ENCODE measurements around the gene ARID5A.
A peak's percentile ranks its signal among the peaks of the same experiment; 100 is the strongest.

The ARID5A gene

DNA sequence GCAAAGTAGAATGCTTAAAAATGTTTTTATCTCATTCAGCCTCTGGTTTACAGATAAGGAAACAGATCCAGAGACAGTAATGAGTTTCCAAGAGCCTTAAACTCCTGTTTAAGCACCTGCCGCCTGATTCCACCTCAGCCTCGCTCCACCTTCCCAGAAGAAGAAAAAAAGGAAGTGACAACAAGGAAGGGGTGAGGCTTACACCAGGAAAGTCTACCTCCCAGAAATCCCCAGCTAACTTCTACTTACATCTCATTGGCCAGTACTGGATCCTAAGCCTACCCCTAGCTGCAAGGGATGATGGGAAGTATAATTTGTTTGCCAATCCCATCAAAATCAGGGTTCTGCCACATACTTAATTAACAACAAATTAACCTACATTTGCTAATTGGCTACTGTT lies 15.3 kb upstream of the ARID5A start:
- H3K27me3 ChIP-seq (ENCODE audit: insufficient read depth, poor library complexity, severe bottlenecking) = no peaks in the 10 kb centered on the region
- H3K4me3 ChIP-seq (replicated peaks; ENCODE audit: insufficient read depth, low read length) = no peak overlapping the region
- DNase-seq (ENCODE audit: low read depth in 1 of 2, low spot score in 1 of 2) = peak in 1 of 2 experiments; percentile 37
- 0 out of 2 replicates have a peak overlapping the region, but pooled peaks have one; percentile 9 for H3K27ac ChIP-seq (replicated peaks)
- TF ChIP-seq GABPA (IDR thresholded peaks at IDR 0.05; ENCODE audit: low read depth) = no peak
- TF ChIP-seq, protein P1, sequence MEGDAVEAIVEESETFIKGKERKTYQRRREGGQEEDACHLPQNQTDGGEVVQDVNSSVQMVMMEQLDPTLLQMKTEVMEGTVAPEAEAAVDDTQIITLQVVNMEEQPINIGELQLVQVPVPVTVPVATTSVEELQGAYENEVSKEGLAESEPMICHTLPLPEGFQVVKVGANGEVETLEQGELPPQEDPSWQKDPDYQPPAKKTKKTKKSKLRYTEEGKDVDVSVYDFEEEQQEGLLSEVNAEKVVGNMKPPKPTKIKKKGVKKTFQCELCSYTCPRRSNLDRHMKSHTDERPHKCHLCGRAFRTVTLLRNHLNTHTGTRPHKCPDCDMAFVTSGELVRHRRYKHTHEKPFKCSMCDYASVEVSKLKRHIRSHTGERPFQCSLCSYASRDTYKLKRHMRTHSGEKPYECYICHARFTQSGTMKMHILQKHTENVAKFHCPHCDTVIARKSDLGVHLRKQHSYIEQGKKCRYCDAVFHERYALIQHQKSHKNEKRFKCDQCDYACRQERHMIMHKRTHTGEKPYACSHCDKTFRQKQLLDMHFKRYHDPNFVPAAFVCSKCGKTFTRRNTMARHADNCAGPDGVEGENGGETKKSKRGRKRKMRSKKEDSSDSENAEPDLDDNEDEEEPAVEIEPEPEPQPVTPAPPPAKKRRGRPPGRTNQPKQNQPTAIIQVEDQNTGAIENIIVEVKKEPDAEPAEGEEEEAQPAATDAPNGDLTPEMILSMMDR (IDR thresholded peaks at IDR 0.05; ENCODE audit: insufficient read depth, low read length) = no peak
- peak; percentile 75 for TF ChIP-seq SPI1 (IDR thresholded peaks at IDR 0.05; ENCODE audit: borderline replicate concordance, low read depth)

DNA sequence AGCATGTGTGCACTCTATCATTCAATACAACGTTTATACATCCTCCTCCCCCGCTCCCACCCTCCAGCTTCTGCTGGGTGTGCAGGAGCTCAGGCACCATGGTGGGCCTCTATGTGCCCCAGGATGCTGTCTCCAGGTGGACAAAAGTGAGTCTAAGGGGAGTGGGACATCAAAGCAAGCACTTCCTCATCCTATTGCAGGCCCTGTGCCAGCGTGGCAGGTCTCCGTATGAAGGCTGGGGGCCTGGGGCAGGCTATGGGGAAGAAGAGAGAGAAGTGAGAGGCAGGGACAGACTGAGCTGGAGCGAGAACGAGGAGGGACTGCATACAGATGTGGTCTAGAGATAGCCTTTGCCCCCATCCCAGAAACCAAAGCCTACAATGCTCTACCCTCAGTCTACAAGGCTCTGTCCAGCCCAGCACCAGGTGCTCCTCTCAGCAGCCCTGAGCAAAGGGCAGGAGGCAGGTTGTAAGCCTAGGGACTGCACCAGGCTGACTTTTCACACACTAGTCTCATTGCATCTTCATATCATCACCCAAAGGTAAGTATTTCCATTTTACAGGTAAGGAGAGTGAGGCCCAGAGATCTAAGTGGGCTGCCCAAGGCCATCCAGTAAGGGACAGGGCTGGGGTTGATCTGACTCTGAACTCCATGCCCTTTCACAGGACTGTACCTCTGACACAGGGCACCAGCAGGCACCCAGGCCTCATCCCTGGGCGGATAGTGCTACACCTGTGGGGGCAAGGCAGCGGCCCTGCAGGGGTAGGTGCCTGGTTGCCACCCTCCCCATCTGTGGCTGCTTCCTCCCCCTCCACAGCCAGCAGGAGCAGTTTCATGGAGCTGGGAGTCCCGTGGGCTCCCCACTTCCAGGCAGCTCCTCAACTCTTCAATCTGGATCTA lies 14.0 kb upstream of the ARID5A start:
- no peak for TF ChIP-seq POLR2AphosphoS5 (IDR thresholded peaks at IDR 0.05; ENCODE audit: low read depth)
- TF ChIP-seq, protein P2, sequence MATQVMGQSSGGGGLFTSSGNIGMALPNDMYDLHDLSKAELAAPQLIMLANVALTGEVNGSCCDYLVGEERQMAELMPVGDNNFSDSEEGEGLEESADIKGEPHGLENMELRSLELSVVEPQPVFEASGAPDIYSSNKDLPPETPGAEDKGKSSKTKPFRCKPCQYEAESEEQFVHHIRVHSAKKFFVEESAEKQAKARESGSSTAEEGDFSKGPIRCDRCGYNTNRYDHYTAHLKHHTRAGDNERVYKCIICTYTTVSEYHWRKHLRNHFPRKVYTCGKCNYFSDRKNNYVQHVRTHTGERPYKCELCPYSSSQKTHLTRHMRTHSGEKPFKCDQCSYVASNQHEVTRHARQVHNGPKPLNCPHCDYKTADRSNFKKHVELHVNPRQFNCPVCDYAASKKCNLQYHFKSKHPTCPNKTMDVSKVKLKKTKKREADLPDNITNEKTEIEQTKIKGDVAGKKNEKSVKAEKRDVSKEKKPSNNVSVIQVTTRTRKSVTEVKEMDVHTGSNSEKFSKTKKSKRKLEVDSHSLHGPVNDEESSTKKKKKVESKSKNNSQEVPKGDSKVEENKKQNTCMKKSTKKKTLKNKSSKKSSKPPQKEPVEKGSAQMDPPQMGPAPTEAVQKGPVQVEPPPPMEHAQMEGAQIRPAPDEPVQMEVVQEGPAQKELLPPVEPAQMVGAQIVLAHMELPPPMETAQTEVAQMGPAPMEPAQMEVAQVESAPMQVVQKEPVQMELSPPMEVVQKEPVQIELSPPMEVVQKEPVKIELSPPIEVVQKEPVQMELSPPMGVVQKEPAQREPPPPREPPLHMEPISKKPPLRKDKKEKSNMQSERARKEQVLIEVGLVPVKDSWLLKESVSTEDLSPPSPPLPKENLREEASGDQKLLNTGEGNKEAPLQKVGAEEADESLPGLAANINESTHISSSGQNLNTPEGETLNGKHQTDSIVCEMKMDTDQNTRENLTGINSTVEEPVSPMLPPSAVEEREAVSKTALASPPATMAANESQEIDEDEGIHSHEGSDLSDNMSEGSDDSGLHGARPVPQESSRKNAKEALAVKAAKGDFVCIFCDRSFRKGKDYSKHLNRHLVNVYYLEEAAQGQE (IDR thresholded peaks at IDR 0.05; ENCODE audit: insufficient replicate concordance, low read depth) = peak; percentile 52
- peak; percentile 85 for TF ChIP-seq SPI1 (IDR thresholded peaks at IDR 0.05; ENCODE audit: borderline replicate concordance, low read depth)
- TF ChIP-seq GABPA (IDR thresholded peaks at IDR 0.05; ENCODE audit: low read depth) = no peak
- TF ChIP-seq, protein P1 (IDR thresholded peaks at IDR 0.05; ENCODE audit: insufficient read depth, low read length) = no peak
- Histone ChIP-seq H3K27ac (replicated peaks) (no peak overlapping the region), H3K4me3 (replicated peaks; ENCODE audit: insufficient read depth, low read length) (no peak overlapping the region), H3K27me3 (ENCODE audit: insufficient read depth, poor library complexity, severe bottlenecking) (no peaks in the 10 kb centered on the region)
- DNase-seq (ENCODE audit: low read depth in 1 of 2, low spot score in 1 of 2) = peak in 1 of 2 experiments; percentile 58

DNA sequence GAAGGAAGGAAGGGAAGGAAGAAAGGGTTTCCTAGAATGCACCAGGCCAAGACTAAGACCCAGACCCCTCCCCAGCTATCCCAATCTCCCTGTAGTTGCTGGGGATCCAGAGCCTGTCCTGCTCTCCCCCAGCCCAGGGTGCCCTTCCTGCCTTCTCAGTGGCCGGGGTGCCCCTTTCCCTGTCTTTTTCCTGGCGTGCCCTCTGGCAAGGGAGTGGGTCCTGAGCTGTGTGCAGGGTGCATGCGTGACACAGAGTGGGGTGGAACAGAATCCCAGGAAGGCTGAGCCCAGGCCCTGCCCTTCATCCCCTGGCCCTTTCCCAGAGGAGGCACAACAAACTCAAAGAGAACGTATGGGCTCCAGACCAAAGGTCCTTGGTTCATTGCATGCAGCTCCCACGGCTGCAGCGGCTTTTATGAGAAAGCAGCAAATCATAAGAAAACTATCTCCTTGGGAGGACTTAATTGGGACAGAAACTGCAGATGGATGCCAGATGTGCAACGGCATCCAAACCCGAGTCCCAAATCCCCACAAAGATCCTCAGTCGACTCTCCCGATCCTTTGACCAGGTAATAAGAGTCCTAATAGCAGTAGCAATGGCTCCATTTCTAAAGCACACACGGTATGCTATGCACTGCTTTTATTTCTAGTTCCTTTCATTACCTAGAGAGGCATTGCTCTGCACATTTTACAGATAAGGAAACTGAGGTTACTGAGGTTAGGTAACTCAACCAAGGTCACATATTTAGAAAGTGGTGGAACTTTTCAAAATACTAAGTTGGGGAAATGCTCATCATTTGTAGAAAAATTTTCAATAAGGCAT lies 12.7 kb upstream of the ARID5A start:
- Histone ChIP-seq H3K27me3 (ENCODE audit: insufficient read depth, poor library complexity, severe bottlenecking) (no peaks in the 10 kb centered on the region), H3K27ac (replicated peaks) (no peak overlapping the region), H3K4me3 (replicated peaks; ENCODE audit: insufficient read depth, low read length) (no peak overlapping the region)
- DNase-seq (ENCODE audit: low read depth in 1 of 2, low spot score in 1 of 2) = no peak
- TF ChIP-seq, protein P2 (IDR thresholded peaks at IDR 0.05; ENCODE audit: insufficient replicate concordance, low read depth) = no peak
- no peak for TF ChIP-seq GABPA (IDR thresholded peaks at IDR 0.05; ENCODE audit: low read depth)
- TF ChIP-seq, protein P1 (IDR thresholded peaks at IDR 0.05; ENCODE audit: insufficient read depth, low read length) = no peak
- no peak for TF ChIP-seq POLR2AphosphoS5 (IDR thresholded peaks at IDR 0.05; ENCODE audit: low read depth)
- TF ChIP-seq SPI1 (IDR thresholded peaks at IDR 0.05; ENCODE audit: borderline replicate concordance, low read depth) = no peak

All from HL-60 (cell line).